ENCODE data around the gene SDK2.

- TF ChIP-seq JUN (IDR thresholded peaks at IDR 0.05): no peak
- TF ChIP-seq CHD2 (IDR thresholded peaks at IDR 0.05; ENCODE audit: low read length, partially characterized antibody): no peak
- TF ChIP-seq, protein P1, sequence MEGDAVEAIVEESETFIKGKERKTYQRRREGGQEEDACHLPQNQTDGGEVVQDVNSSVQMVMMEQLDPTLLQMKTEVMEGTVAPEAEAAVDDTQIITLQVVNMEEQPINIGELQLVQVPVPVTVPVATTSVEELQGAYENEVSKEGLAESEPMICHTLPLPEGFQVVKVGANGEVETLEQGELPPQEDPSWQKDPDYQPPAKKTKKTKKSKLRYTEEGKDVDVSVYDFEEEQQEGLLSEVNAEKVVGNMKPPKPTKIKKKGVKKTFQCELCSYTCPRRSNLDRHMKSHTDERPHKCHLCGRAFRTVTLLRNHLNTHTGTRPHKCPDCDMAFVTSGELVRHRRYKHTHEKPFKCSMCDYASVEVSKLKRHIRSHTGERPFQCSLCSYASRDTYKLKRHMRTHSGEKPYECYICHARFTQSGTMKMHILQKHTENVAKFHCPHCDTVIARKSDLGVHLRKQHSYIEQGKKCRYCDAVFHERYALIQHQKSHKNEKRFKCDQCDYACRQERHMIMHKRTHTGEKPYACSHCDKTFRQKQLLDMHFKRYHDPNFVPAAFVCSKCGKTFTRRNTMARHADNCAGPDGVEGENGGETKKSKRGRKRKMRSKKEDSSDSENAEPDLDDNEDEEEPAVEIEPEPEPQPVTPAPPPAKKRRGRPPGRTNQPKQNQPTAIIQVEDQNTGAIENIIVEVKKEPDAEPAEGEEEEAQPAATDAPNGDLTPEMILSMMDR (IDR thresholded peaks at IDR 0.05): no peak
Measured at GRCh38 chr17:73311428-73311780, 332.8 kb downstream of the SDK2 start.

All from A549 (cell line).